NCI-H82 treated with DMSO at 0.1 percent for 48 hours (cell line): ENCODE results near the gene MRPS9.

Experiments used
- DNase-seq: peaks from one replicate; lab custom pipeline; 2025; ENCODE audit not compliant: unreplicated experiment; lab: John Stamatoyannopoulos, UW

MRPS9 gene

GRCh38 chr2:105037572-105038382 is at the start of gene MRPS9:
MRPS9 (plus strand) TSS chr2:105038069; CDS start chr2:105038093, 24 bp downstream.
- peak; percentile 87 for DNase-seq

- no peak for DNase-seq
Measured at GRCh38 chr2:105005181-105005951, 32.5 kb upstream of the MRPS9 start.

GRCh38 chr2:105007367-105007766 is 30.5 kb upstream of the MRPS9 start:
- no peak for DNase-seq

GRCh38 chr2:105032476-105032875 is 5.4 kb upstream of the MRPS9 start:
- no peak for DNase-seq

- no peak for DNase-seq
Measured at GRCh38 chr2:105034170-105034569, 3.7 kb upstream of the MRPS9 start.

GRCh38 chr2:105038383-105039061 is 653 bp downstream of the MRPS9 start:
- peak; percentile 51 for DNase-seq

GRCh38 chr2:105039559-105039958 is 1.7 kb downstream of the MRPS9 start:
- no peak for DNase-seq

- peak; percentile 25 for DNase-seq
Measured at GRCh38 chr2:105042189-105042588, 4.3 kb downstream of the MRPS9 start.

- no peak for DNase-seq
Measured at GRCh38 chr2:105052773-105053172, 14.9 kb downstream of the MRPS9 start.

- DNase-seq = no peak
Measured at GRCh38 chr2:105055613-105056012, 17.7 kb downstream of the MRPS9 start.

- DNase-seq = no peak
Measured at GRCh38 chr2:105056245-105056644, 18.4 kb downstream of the MRPS9 start.

- no peak for DNase-seq
Measured at GRCh38 chr2:105057005-105057404, 19.1 kb downstream of the MRPS9 start.

GRCh38 chr2:105061560-105061959 is 23.7 kb downstream of the MRPS9 start:
- no peak for DNase-seq

GRCh38 chr2:105062158-105062557 is 24.3 kb downstream of the MRPS9 start:
- no peak for DNase-seq

GRCh38 chr2:105068387-105068786 is 30.5 kb downstream of the MRPS9 start:
- DNase-seq = no peak

- DNase-seq = no peak
Measured at GRCh38 chr2:105068875-105069274, 31.0 kb downstream of the MRPS9 start.

GRCh38 chr2:105070010-105070865 is 32.4 kb downstream of the MRPS9 start:
- DNase-seq = no peak

GRCh38 chr2:105071379-105071778 is 33.5 kb downstream of the MRPS9 start:
- no peak for DNase-seq

- DNase-seq = no peak
Measured at GRCh38 chr2:105072039-105072438, 34.2 kb downstream of the MRPS9 start.

- no peak for DNase-seq
Measured at GRCh38 chr2:105073591-105073990, 35.7 kb downstream of the MRPS9 start.

- no peak for DNase-seq
Measured at GRCh38 chr2:105076121-105076520, 38.3 kb downstream of the MRPS9 start.
